HG03097 (cell line): ENCODE data around the gene TSFM.

Experiments
- ATAC-seq: cut with Tn5 transposase; IDR thresholded peaks from one replicate; pipeline ENCODE4 v1.9.1; 2021; ENCODE audit not compliant: unreplicated experiment, low FRiP score

Gene TSFM

GRCh38 chr12:57846577-57847319 is 64.2 kb downstream of the TSFM start, which contains the start of gene CTDSP2:
CTDSP2 (minus strand) TSS chr12:57846729; CDS start chr12:57846435, 294 bp downstream.
- peak; percentile 38 for ATAC-seq
